HL-60 (cell line): ENCODE measurements around the gene WDR37.

Source experiments
- DNase-seq, 2 experiments: peaks; one replicate each; pipeline ENCODE4 v3.0.0-alpha.2; 2010 to 2020; ENCODE audit warnings: low read depth in 1 of 2, low spot score in 1 of 2
- H3K27ac ChIP-seq: fragments of 250-450 bp; sonication (Bioruptor Pico); replicated peaks from 2 replicates; pipeline ENCODE4 v1.5.1; 2020; ENCODE audit warnings: mild to moderate bottlenecking, moderate library complexity
- H3K27me3 ChIP-seq: fragments of 250-450 bp; sonication (Bioruptor Pico); 2 replicates; pipeline ENCODE4 v1.5.1; 2021; ENCODE audit warnings: mild to moderate bottlenecking, moderate library complexity; ENCODE audit not compliant: insufficient read depth, poor library complexity, severe bottlenecking
- H3K4me3 ChIP-seq: replicated peaks from 2 replicates; pipeline ENCODE4 v1.5.1; 2011; ENCODE audit warnings: mild to moderate bottlenecking, control low read depth, low read length; ENCODE audit not compliant: insufficient read depth
- GABPA ChIP-seq: IDR thresholded peaks from 2 replicates; pipeline ENCODE4 v1.6.1; 2012; ENCODE audit warnings: low read depth
- POLR2AphosphoS5 ChIP-seq: IDR thresholded peaks from 2 replicates; pipeline ENCODE4 v1.6.1; 2012; ENCODE audit warnings: low read depth
- SPI1 ChIP-seq: IDR thresholded peaks from 2 replicates; pipeline ENCODE4 v1.6.1; 2012; ENCODE audit warnings: low read depth, mild to moderate bottlenecking, borderline replicate concordance
- TF ChIP-seq, protein P1 (sequence below): IDR thresholded peaks from one replicate; pipeline ENCODE4 v1.5.1; 2011; ENCODE audit warnings: low read length, control low read depth, inconsistent platforms; ENCODE audit not compliant: insufficient read depth
- TF ChIP-seq, protein P2 (sequence below): IDR thresholded peaks from 2 replicates; pipeline ENCODE4 v1.6.1; 2012; ENCODE audit warnings: low read depth; ENCODE audit not compliant: insufficient replicate concordance

Gene WDR37

DNA sequence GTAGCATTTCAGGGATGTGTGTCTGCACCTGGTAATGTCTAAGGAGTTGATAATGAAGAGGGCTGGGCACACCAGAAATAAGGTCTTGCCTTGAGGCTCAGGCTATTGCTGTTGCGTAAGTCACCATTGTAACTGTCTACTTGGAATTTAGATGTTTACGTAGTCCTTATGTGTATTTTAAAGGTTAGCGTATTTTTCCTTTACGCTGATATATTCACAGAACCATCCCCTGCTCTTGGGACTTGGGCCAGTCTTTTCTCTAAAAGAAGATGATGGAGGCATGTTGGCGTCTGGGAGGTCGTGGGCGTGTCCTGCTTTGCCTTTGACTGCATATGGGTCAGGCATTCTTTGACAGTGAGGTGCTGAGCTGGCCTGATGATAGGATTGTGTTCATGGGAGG, 14.7 kb downstream of the WDR37 start:
- Histone ChIP-seq H3K4me3 (no peak overlapping the region), H3K27me3 (no peaks in the 10 kb centered on the region), H3K27ac (peak overlapping the region; percentile 58)
- peak in 1 of 2 experiments; percentile 9 for DNase-seq
- TF ChIP-seq, protein P1, sequence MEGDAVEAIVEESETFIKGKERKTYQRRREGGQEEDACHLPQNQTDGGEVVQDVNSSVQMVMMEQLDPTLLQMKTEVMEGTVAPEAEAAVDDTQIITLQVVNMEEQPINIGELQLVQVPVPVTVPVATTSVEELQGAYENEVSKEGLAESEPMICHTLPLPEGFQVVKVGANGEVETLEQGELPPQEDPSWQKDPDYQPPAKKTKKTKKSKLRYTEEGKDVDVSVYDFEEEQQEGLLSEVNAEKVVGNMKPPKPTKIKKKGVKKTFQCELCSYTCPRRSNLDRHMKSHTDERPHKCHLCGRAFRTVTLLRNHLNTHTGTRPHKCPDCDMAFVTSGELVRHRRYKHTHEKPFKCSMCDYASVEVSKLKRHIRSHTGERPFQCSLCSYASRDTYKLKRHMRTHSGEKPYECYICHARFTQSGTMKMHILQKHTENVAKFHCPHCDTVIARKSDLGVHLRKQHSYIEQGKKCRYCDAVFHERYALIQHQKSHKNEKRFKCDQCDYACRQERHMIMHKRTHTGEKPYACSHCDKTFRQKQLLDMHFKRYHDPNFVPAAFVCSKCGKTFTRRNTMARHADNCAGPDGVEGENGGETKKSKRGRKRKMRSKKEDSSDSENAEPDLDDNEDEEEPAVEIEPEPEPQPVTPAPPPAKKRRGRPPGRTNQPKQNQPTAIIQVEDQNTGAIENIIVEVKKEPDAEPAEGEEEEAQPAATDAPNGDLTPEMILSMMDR, result no peak
- TF ChIP-seq POLR2AphosphoS5 (no peak), SPI1 (no peak), GABPA (no peak)
- TF ChIP-seq, protein P2, sequence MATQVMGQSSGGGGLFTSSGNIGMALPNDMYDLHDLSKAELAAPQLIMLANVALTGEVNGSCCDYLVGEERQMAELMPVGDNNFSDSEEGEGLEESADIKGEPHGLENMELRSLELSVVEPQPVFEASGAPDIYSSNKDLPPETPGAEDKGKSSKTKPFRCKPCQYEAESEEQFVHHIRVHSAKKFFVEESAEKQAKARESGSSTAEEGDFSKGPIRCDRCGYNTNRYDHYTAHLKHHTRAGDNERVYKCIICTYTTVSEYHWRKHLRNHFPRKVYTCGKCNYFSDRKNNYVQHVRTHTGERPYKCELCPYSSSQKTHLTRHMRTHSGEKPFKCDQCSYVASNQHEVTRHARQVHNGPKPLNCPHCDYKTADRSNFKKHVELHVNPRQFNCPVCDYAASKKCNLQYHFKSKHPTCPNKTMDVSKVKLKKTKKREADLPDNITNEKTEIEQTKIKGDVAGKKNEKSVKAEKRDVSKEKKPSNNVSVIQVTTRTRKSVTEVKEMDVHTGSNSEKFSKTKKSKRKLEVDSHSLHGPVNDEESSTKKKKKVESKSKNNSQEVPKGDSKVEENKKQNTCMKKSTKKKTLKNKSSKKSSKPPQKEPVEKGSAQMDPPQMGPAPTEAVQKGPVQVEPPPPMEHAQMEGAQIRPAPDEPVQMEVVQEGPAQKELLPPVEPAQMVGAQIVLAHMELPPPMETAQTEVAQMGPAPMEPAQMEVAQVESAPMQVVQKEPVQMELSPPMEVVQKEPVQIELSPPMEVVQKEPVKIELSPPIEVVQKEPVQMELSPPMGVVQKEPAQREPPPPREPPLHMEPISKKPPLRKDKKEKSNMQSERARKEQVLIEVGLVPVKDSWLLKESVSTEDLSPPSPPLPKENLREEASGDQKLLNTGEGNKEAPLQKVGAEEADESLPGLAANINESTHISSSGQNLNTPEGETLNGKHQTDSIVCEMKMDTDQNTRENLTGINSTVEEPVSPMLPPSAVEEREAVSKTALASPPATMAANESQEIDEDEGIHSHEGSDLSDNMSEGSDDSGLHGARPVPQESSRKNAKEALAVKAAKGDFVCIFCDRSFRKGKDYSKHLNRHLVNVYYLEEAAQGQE, result no peak

DNA sequence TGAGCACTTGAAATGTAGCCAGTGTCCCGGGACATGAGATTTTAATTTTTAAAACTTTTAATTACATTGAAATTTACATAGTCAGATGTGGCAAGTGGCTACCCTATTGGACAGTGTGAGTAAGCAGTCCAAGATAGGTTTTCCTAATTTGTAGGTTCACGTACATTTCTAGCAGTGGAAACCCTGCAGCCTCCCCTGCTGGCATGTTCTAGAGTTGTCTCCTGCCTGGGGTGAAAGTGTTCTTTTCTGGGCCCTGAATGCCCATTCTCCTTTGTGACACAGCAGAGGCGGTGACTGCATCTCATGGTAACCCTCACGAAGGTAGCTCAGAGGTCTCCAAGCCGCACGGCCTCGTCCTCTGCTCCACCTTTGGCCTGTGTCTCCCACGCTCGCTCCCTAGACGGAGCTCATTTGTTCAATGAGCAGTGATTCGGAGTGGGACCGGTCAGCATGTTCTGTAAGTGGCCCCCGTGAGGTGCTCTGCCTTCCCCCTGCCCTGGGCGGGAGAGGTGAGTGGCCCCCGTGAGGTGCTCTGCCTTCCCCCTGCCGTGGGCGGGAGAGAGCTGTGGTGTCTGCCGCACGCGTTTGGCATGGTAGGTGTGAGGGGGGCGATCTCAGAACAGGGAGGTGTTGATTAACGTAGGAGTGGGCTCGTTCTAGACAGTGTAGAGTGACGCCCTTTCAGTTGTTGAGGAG, 18.0 kb downstream of the WDR37 start:
- Histone ChIP-seq H3K27ac (no peak overlapping the region), H3K4me3 (no peak overlapping the region), H3K27me3 (no peaks in the 10 kb centered on the region)
- DNase-seq, result peak in 1 of 2 experiments; percentile 8
- TF ChIP-seq GABPA, result no peak

DNA sequence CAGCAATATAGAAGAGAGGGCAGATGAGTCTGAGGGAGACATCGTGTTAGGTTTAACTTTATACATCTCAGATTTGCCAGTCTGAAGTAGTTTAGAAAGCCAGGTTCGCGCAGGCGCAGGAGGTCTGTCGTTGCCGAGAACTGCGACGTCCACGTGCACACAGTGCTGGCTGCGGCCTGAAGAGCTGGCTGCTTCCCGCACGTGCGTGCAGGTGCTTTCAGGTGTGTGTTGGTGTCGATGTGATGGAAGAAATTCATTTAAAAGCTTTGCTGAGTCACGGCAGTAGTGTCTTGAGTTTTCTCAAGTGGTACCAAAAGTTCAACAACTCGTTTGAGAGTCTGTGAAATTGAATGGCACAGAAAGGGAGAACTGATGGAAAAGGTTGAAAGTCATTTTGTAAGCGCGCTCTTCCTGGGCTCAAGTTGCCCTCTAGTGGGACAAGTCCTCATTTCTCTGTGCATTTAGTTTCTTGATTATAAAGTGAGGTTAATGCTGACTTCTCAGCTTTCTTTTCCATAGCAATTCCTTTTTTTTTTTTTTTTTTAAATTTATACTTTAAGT, 18.6 kb downstream of the WDR37 start:
- TF ChIP-seq, protein P2, result no peak
- TF ChIP-seq GABPA, result no peak
- no peak for TF ChIP-seq POLR2AphosphoS5
- TF ChIP-seq, protein P1, result no peak
- TF ChIP-seq SPI1, result no peak
- no peak for DNase-seq
- H3K27me3 ChIP-seq, result no peaks in the 10 kb centered on the region
- no peak overlapping the region for H3K27ac ChIP-seq
- H3K4me3 ChIP-seq, result no peak overlapping the region

DNA sequence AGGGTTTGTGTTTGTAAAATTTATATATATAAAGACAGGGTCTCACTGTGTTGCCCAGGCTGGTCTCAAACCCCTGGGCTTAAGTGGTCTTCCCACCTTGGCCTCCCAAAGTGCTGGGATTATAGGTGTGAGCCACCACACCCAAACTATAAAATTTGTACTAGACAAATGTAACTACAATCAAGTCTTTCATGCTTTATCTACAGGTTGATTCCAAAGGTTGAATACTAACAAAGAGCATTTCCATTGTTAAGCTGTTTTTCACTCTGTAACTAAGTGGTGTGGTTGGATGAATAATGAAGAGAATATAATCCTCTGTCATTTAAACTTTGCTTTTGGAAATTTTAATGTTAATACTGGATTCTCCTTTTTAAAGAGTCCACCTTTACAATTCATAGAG, 22.5 kb downstream of the WDR37 start:
- no peaks in the 10 kb centered on the region for H3K27me3 ChIP-seq
- H3K4me3 ChIP-seq, result no peak overlapping the region
- H3K27ac ChIP-seq, result no peak overlapping the region
- no peak for TF ChIP-seq GABPA
- TF ChIP-seq, protein P2, result no peak
- no peak for TF ChIP-seq SPI1
- TF ChIP-seq, protein P1, result no peak
- no peak for TF ChIP-seq POLR2AphosphoS5
- DNase-seq, result no peak
